GM18511 (cell line): Measurements from ENCODE around the gene POLR2B.
"Not testable (repeated sequence)": the region's sequence is repeated elsewhere in the genome, so short reads cannot be mapped to it uniquely, and the experiment has no call there.

ENCODE experiments used
- ATAC-seq: cut with Tn5 transposase; IDR thresholded peaks from one replicate; pipeline ENCODE4 v1.9.1; 2021; ENCODE audit warnings: mild to moderate bottlenecking, moderate library complexity; ENCODE audit not compliant: unreplicated experiment

POLR2B gene

GRCh38 chr4:57051095-57051494 is 72.4 kb downstream of the POLR2B start:
- ATAC-seq = no peak

- ATAC-seq = no peak
Measured at GRCh38 chr4:57051524-57051923, 72.8 kb downstream of the POLR2B start.

- ATAC-seq = no peak
Measured at GRCh38 chr4:57053508-57053907, 74.8 kb downstream of the POLR2B start.

- ATAC-seq = no peak
Measured at GRCh38 chr4:57055886-57056285, 77.2 kb downstream of the POLR2B start.

- ATAC-seq = no peak
Measured at GRCh38 chr4:57059890-57060716, 81.4 kb downstream of the POLR2B start.

GRCh38 chr4:57060717-57061067 is 82.0 kb downstream of the POLR2B start:
- ATAC-seq = not testable (repeated sequence)

- ATAC-seq = no peak
Measured at GRCh38 chr4:57061395-57061794, 82.7 kb downstream of the POLR2B start.

- no peak for ATAC-seq
Measured at GRCh38 chr4:57063518-57063917, 84.8 kb downstream of the POLR2B start.

GRCh38 chr4:57064120-57064519 is 85.4 kb downstream of the POLR2B start:
- no peak for ATAC-seq

GRCh38 chr4:57064811-57065711 is 86.4 kb downstream of the POLR2B start:
- no peak for ATAC-seq

- ATAC-seq = no peak
Measured at GRCh38 chr4:57065730-57066482, 87.2 kb downstream of the POLR2B start.

GRCh38 chr4:57068237-57068981 is 89.7 kb downstream of the POLR2B start:
- no peak for ATAC-seq

GRCh38 chr4:57070461-57070860 is 91.8 kb downstream of the POLR2B start:
- ATAC-seq = no peak

- no peak for ATAC-seq
Measured at GRCh38 chr4:57071326-57071725, 92.6 kb downstream of the POLR2B start.

GRCh38 chr4:57073559-57073958 is 94.9 kb downstream of the POLR2B start:
- ATAC-seq = no peak

GRCh38 chr4:57074744-57075143 is 96.0 kb downstream of the POLR2B start:
- ATAC-seq = no peak

- no peak for ATAC-seq
Measured at GRCh38 chr4:57075367-57075766, 96.7 kb downstream of the POLR2B start.

GRCh38 chr4:57076646-57077045 is 98.0 kb downstream of the POLR2B start:
- no peak for ATAC-seq

- no peak for ATAC-seq
Measured at GRCh38 chr4:57077550-57078343, 99.1 kb downstream of the POLR2B start.
